ENCODE data around the gene MSANTD3. TPM values are rescaled to one million over a fixed set of nuclear protein-coding genes. Genes with fewer than 3 reads are reported as not detected.
"Not testable (repeated sequence)": the region's sequence is repeated elsewhere in the genome, so short reads cannot be mapped to it uniquely, and the experiment has no call there.

Gene MSANTD3
- total RNA-seq, 3 donors from 2014 or later (not counting 1 experiment from before 2014, with no cell fraction given) = 11.3 to 15.6 (median 14.2) TPM

GRCh38 chr9:100419166-100419565 is 7.8 kb upstream of the MSANTD3 start:
- Mint-ChIP-seq H3K36me3 (no peaks in the 10 kb centered on the region), H3K27ac (no peak overlapping the region), H3K4me1 (no peaks in the 10 kb centered on the region), H3K27me3 (ENCODE audit: low read depth in 2 of 2) (peaks cover 37 to 40% of the 10 kb centered on the region in 2 donors), H3K4me3 (no peak overlapping the region), H3K9me3 (no peaks in the 10 kb centered on the region)
- no peaks in the 10 kb centered on the region for H3K9me3 ChIP-seq (ENCODE audit: control insufficient read depth, insufficient read depth, low read length)
- no peaks in the 10 kb centered on the region for H3K36me3 ChIP-seq (ENCODE audit: control insufficient read depth, insufficient read depth, low read length)
- ATAC-seq = no peak
- H3K27ac ChIP-seq (ENCODE audit: low read length) = no peak overlapping the region
- WGBS (ENCODE audit: insufficient coverage) = 91% methylated on average over 3 of the region's 3 CpGs
- TF ChIP-seq CTCF (IDR thresholded peaks at IDR 0.05) = no peak
- intact Hi-C loops (cut with micrococcal nuclease) = no loop called here
- no peak overlapping the region for H3K4me3 ChIP-seq (ENCODE audit: low read length)
- H3K27me3 ChIP-seq (ENCODE audit: control insufficient read depth, insufficient read depth, low read length) = peaks cover 3% of the 10 kb centered on the region
- H3K4me1 ChIP-seq (ENCODE audit: control insufficient read depth, insufficient read depth, low read length) = no peaks in the 10 kb centered on the region
- no peak for DNase-seq

- DNase-seq; H3K9me3 Mint-ChIP-seq; H3K36me3 Mint-ChIP-seq; ATAC-seq; H3K4me3 Mint-ChIP-seq; H3K4me1 ChIP-seq (ENCODE audit: control insufficient read depth, insufficient read depth, low read length); H3K27ac Mint-ChIP-seq; H3K27ac ChIP-seq (ENCODE audit: low read length); H3K27me3 ChIP-seq (ENCODE audit: control insufficient read depth, insufficient read depth, low read length); intact Hi-C loops (cut with micrococcal nuclease); H3K9me3 ChIP-seq (ENCODE audit: control insufficient read depth, insufficient read depth, low read length); H3K4me1 Mint-ChIP-seq; H3K4me3 ChIP-seq (ENCODE audit: low read length); H3K36me3 ChIP-seq (ENCODE audit: control insufficient read depth, insufficient read depth, low read length): not testable (repeated sequence)
- peaks cover 24 to 35% of the 10 kb centered on the region in 2 donors for H3K27me3 Mint-ChIP-seq (ENCODE audit: low read depth in 2 of 2)
- WGBS (ENCODE audit: insufficient coverage) = 96% methylated on average over 3 of the region's 3 CpGs
These were observed 5.8 kb upstream of the MSANTD3 start for GRCh38 chr9:100421116-100421515.

- Mint-ChIP-seq H3K4me1 (peaks cover 17 to 27% of the 10 kb centered on the region in 2 donors), H3K27me3 (ENCODE audit: low read depth in 2 of 2) (peaks cover 8% of the 10 kb centered on the region in 2 donors)
These were observed 1.2 kb upstream of the MSANTD3 start for GRCh38 chr9:100425758-100426157.

GRCh38 chr9:100426189-100426529 is 784 bp upstream of the MSANTD3 start:
- no peaks in the 10 kb centered on the region for H3K9me3 ChIP-seq (ENCODE audit: control insufficient read depth, insufficient read depth, low read length)
- no peak for TF ChIP-seq CTCF (IDR thresholded peaks at IDR 0.05)
- no peaks in the 10 kb centered on the region for H3K36me3 ChIP-seq (ENCODE audit: control insufficient read depth, insufficient read depth, low read length)
- peaks cover 20% of the 10 kb centered on the region for H3K4me1 ChIP-seq (ENCODE audit: control insufficient read depth, insufficient read depth, low read length)
- intact Hi-C loops (cut with micrococcal nuclease) = no loop called here
- no peak overlapping the region for H3K4me3 ChIP-seq (ENCODE audit: low read length)
- Mint-ChIP-seq H3K4me1 (peaks cover 17 to 27% of the 10 kb centered on the region in 2 donors), H3K27ac (peak overlapping the region; percentile 70 to 90), H3K36me3 (no peaks in the 10 kb centered on the region), H3K27me3 (ENCODE audit: low read depth in 2 of 2) (peaks cover 8% of the 10 kb centered on the region in 2 donors), H3K9me3 (no peaks in the 10 kb centered on the region), H3K4me3 (peak overlapping the region; percentile 98)
- 46% methylated on average over 7 of the region's 7 CpGs for WGBS (ENCODE audit: insufficient coverage)
- DNase-seq (no peak), ATAC-seq (no peak)
- H3K27me3 ChIP-seq (ENCODE audit: control insufficient read depth, insufficient read depth, low read length) = no peaks in the 10 kb centered on the region
- no peak overlapping the region for H3K27ac ChIP-seq (ENCODE audit: low read length)

More at GRCh38 chr9:100425758-100426157, 1.2 kb upstream of the MSANTD3 start:
- Histone ChIP-seq H3K4me1 (ENCODE audit: control insufficient read depth, insufficient read depth, low read length) (peaks cover 20% of the 10 kb centered on the region), H3K9me3 (ENCODE audit: control insufficient read depth, insufficient read depth, low read length) (no peaks in the 10 kb centered on the region), H3K4me3 (ENCODE audit: low read length) (no peak overlapping the region), H3K27ac (ENCODE audit: low read length) (no peak overlapping the region), H3K27me3 (ENCODE audit: control insufficient read depth, insufficient read depth, low read length) (no peaks in the 10 kb centered on the region), H3K36me3 (ENCODE audit: control insufficient read depth, insufficient read depth, low read length) (no peaks in the 10 kb centered on the region)
- DNase-seq (no peak), ATAC-seq (no peak)
- no peak for TF ChIP-seq CTCF (IDR thresholded peaks at IDR 0.05)
- 94% methylated on average over 1 of the region's 1 CpG for WGBS (ENCODE audit: insufficient coverage)
- Mint-ChIP-seq H3K27ac (peak overlapping the region in 1 of 2 donors; percentile 70), H3K9me3 (no peaks in the 10 kb centered on the region), H3K36me3 (no peaks in the 10 kb centered on the region), H3K4me3 (peak overlapping the region; percentile 98)
- intact Hi-C loops (cut with micrococcal nuclease) = no loop called here
